CD8-positive, alpha-beta memory T cell (primary cell): ENCODE data around the gene GPR157. TPM values are rescaled to one million over a fixed set of nuclear protein-coding genes. Genes with fewer than 3 reads are reported as not detected.

Experiments used
- CTCF ChIA-PET: fragments of 350-600 bp; sonication (Branson Sonifier 250); formaldehyde crosslinking; loops from one replicate; lab custom pipeline; 2021; ENCODE audit warnings: antibody characterized with exemption; lab: Charles Lee
- POLR2A ChIA-PET: fragments of 350-600 bp; sonication (Branson Sonifier 250); formaldehyde crosslinking; loops from one replicate; lab custom pipeline; 2021; ENCODE audit warnings: antibody characterized with exemption; lab: Charles Lee
- DNase-seq, 5 donors: peaks; one replicate each; pipeline versions ENCODE4 v3.0.0 to v3.0.0-alpha.2; 2020 to 2022; ENCODE audit warnings: mixed read lengths in 1 of 5
- H3K27ac ChIP-seq: one replicate; pipeline ENCODE4 v1.7.0; 2013; ENCODE audit warnings: low read depth, mild to moderate bottlenecking, low read length, moderate library complexity
- H3K27me3 ChIP-seq: 2 replicates; pipeline ENCODE4 v1.7.0; 2013; ENCODE audit warnings: low read length, mild to moderate bottlenecking; ENCODE audit not compliant: insufficient read depth, poor library complexity, severe bottlenecking
- H3K36me3 ChIP-seq: 2 replicates; pipeline ENCODE4 v1.7.0; 2013; ENCODE audit warnings: mild to moderate bottlenecking, low read length, moderate library complexity; ENCODE audit not compliant: insufficient read depth
- H3K4me1 ChIP-seq: 2 replicates; pipeline ENCODE4 v1.7.0; 2013; ENCODE audit warnings: mild to moderate bottlenecking, low read length, moderate library complexity; ENCODE audit not compliant: insufficient read depth
- H3K4me3 ChIP-seq: 2 replicates; pipeline ENCODE4 v1.7.0; 2013; ENCODE audit warnings: mild to moderate bottlenecking, low read length
- H3K9me3 ChIP-seq: 2 replicates; pipeline ENCODE4 v1.7.0; 2013; ENCODE audit warnings: mild to moderate bottlenecking, low read length
- H3K27ac Mint-ChIP-seq, 8 donors: one replicate each; pipeline ENCODE4 v1.8.0; 2020 to 2021; ENCODE audit warnings: mixed read lengths in 8 of 8, mild to moderate bottlenecking in 6 of 8, inconsistent platforms in 3 of 8, moderate library complexity in 3 of 8
- H3K27me3 Mint-ChIP-seq, 2 donors: one replicate each; pipeline ENCODE4 v1.8.0; 2020 to 2021; ENCODE audit warnings: mixed read lengths in 2 of 2, mild to moderate bottlenecking in 1 of 2, moderate library complexity in 1 of 2
- H3K36me3 Mint-ChIP-seq, 3 donors: one replicate each; pipeline ENCODE4 v1.8.0; 2020 to 2021; ENCODE audit warnings: mixed read lengths in 3 of 3, inconsistent platforms in 1 of 3, mild to moderate bottlenecking in 1 of 3
- H3K4me1 Mint-ChIP-seq, 3 donors: one replicate each; pipeline ENCODE4 v1.8.0; 2020 to 2021; ENCODE audit warnings: mixed read lengths in 3 of 3, inconsistent platforms in 1 of 3, mild to moderate bottlenecking in 1 of 3
- H3K4me3 Mint-ChIP-seq, 7 donors: one replicate each; pipeline ENCODE4 v1.8.0; 2020 to 2021; ENCODE audit warnings: mixed read lengths in 7 of 7, mild to moderate bottlenecking in 6 of 7, moderate library complexity in 4 of 7, inconsistent platforms in 2 of 7
- H3K9me3 Mint-ChIP-seq, 5 donors: one replicate each; pipeline ENCODE4 v1.8.0; 2020 to 2022; ENCODE audit warnings: mixed read lengths in 5 of 5, mild to moderate bottlenecking in 3 of 5, moderate library complexity in 2 of 5, inconsistent platforms in 1 of 5
- polyA plus RNA-seq: library from polyadenylated mRNA; unstranded; fragments of 300-500 nt; fragmentation: Illumina TruSeq; gene quantifications from one replicate; pipeline ENCODE4 v1.2.3, GENCODE V29; 2021
- total RNA-seq, 2 experiments: library from RNA; stranded (reverse); gene quantifications; one replicate each; pipeline ENCODE4 v1.2.3, GENCODE V29; 2021

GPR157 gene, protein sequence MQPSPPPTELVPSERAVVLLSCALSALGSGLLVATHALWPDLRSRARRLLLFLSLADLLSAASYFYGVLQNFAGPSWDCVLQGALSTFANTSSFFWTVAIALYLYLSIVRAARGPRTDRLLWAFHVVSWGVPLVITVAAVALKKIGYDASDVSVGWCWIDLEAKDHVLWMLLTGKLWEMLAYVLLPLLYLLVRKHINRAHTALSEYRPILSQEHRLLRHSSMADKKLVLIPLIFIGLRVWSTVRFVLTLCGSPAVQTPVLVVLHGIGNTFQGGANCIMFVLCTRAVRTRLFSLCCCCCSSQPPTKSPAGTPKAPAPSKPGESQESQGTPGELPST
- total RNA-seq (1 to 10 TPM; 3.1 to 4.7 TPM), polyA plus RNA-seq (3.0 TPM)

DNA sequence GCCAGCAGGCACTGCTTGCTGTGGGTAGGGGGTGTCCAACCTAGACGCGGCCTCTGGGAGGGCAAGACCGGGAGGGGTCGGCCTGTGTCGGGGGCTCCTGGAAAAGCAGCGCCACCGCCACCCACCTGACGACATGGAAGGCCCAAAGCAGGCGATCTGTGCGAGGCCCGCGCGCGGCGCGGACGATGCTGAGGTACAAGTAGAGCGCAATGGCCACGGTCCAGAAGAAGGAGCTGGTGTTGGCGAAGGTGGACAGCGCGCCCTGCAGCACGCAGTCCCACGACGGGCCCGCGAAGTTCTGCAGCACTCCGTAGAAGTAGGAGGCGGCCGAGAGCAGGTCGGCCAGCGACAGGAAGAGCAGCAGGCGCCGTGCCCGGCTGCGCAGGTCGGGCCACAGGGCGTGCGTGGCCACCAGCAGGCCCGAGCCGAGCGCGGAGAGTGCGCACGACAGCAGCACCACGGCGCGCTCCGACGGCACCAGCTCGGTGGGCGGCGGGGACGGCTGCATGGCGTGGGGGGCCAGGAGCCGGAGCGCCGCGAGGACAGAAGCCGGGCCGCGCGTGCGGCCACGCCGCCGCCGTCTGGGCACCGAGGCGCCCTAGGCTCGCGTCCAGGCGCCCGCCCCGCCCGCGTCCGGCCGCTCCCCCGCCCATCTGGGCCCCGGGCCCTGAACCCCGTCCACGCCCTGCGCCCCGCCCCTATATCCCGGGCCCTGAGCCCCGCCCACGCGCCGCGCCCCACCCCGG, at the start of gene GPR157:
Gene GPR157 (minus strand): TSS at position 583 of the 746 bp plus-strand sequence. CDS start 75 bp downstream, at position 508.
- H3K4me3 Mint-ChIP-seq: peak within 1 kb of the TSS; percentile 83 to 91 (median 90)
- no peaks in the 10 kb centered on the region for H3K27me3 Mint-ChIP-seq
- Histone ChIP-seq H3K27ac (no peak within 1 kb of the TSS), H3K4me1 (peaks cover 18% of the 10 kb centered on the region), H3K9me3 (no peaks in the 10 kb centered on the region), H3K4me3 (peak within 1 kb of the TSS; percentile 63), H3K27me3 (no peaks in the 10 kb centered on the region), H3K36me3 (no peaks in the 10 kb centered on the region)
- peaks cover 18 to 41% (median 30%) of the 10 kb centered on the region in 3 donors for H3K4me1 Mint-ChIP-seq
- peak; percentile 57 to 87 (median 77) for DNase-seq
- H3K27ac Mint-ChIP-seq: peak within 1 kb of the TSS; percentile 42 to 86 (median 84)
- H3K36me3 Mint-ChIP-seq: peaks cover 0 to 2% (median 0%) of the 10 kb centered on the region in 3 donors
- ChIA-PET POLR2A (interaction anchor here (0.5 kb wide), 2 partner anchors 13 to 309 kb away, joined by 4 read pairs; no protein-coding TSS in a partner anchor), CTCF (interaction anchor here (1.6 to 3.5 kb wide), 2 partner anchors 14 to 19 kb away, joined by 3 to 16 read pairs; no protein-coding TSS in a partner anchor)
- no peaks in the 10 kb centered on the region for H3K9me3 Mint-ChIP-seq

DNA sequence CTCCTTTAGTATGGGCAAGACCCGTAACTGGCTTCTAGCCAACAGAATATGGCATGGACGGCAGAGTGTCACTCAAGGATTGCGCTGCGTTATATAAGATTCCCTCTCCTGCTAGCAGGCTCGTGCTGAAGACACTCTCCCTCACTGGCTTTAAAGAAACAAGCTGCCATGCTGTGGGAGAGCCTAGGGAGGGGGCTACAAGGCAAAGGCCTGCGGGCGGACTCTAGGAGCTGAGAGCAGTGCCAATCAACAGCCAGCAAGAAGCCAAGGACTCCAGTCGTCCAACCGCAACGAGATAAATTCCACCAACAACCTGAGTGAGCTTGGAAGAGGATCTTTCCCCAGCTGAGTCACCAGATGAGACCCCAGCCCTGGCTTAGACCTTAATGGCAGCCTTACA, 45.9 kb upstream of the GPR157 start:
- ChIA-PET POLR2A (no interaction called here), CTCF (no interaction called here)
- no peaks in the 10 kb centered on the region for H3K36me3 ChIP-seq
- H3K4me3 ChIP-seq: no peak overlapping the region
- H3K27me3 ChIP-seq: no peaks in the 10 kb centered on the region
- no peaks in the 10 kb centered on the region for H3K4me1 ChIP-seq
- Mint-ChIP-seq H3K9me3 (no peaks in the 10 kb centered on the region), H3K27me3 (peaks cover 12 to 31% of the 10 kb centered on the region in 2 donors), H3K36me3 (no peaks in the 10 kb centered on the region), H3K4me3 (no peak overlapping the region), H3K4me1 (no peaks in the 10 kb centered on the region), H3K27ac (peak overlapping the region in 1 of 8 donors; percentile 71)
- DNase-seq: no peak
- H3K9me3 ChIP-seq: no peaks in the 10 kb centered on the region
- H3K27ac ChIP-seq: no peak overlapping the region

DNA sequence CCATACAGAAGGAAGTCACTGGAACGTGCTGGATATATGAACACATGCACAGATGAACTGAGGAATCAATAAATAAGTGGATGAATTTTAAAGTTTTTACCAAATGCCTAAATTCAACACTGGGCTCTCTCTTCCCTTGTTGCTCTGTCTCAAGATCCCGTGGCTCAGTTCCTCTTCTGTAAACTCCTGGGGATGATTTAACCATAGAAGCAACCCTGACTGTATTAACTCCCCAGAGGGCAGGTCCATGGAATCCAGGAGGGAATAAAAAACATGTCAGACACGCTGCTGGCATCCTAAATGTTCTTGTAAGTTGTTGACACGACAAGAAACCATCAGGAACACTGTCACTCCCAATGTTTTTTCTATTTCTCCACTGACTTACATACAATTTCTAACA, 45.3 kb upstream of the GPR157 start:
- no peak overlapping the region for H3K27ac Mint-ChIP-seq

DNA sequence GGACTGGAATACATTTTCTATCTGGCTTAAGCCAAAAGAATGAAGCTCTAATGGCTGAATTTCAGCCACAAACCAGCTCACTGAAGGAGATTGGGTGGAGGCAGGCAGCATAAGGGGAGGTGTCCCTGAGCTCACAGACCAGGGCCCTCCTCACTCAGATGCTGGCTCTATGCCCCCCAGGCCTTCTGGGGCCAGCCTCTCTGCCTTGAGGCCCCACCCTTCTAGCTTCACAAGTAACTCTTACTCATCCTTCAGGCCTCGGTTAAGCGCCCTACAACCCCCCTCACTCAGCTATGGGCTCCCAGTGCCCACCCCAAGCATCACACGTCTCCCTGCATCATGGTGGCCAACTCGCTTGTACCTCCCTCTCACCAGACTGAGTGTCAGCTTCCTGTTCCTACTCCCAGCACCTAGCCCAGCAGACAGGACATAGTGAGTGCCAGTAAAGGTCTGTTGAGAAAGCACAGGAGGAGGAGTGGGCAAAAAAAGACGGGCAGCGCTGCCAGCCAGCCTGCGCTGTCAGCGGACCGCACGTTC, 40.8 kb upstream of the GPR157 start:
- POLR2A ChIA-PET: no interaction called here
- peaks cover 6 to 8% of the 10 kb centered on the region in 2 donors for H3K27me3 Mint-ChIP-seq

More for the DNA sequence above, 45.3 kb upstream of the GPR157 start:
- Mint-ChIP-seq H3K27me3 (peaks cover 12 to 28% of the 10 kb centered on the region in 2 donors), H3K4me3 (no peak overlapping the region), H3K4me1 (no peaks in the 10 kb centered on the region), H3K36me3 (no peaks in the 10 kb centered on the region), H3K9me3 (no peaks in the 10 kb centered on the region)
- H3K36me3 ChIP-seq: no peaks in the 10 kb centered on the region
- no peaks in the 10 kb centered on the region for H3K27me3 ChIP-seq
- H3K4me1 ChIP-seq: no peaks in the 10 kb centered on the region
- no peak overlapping the region for H3K27ac ChIP-seq
- ChIA-PET POLR2A (no interaction called here), CTCF (no interaction called here)
- no peak overlapping the region for H3K4me3 ChIP-seq
- H3K9me3 ChIP-seq: no peaks in the 10 kb centered on the region
- no peak for DNase-seq

DNA sequence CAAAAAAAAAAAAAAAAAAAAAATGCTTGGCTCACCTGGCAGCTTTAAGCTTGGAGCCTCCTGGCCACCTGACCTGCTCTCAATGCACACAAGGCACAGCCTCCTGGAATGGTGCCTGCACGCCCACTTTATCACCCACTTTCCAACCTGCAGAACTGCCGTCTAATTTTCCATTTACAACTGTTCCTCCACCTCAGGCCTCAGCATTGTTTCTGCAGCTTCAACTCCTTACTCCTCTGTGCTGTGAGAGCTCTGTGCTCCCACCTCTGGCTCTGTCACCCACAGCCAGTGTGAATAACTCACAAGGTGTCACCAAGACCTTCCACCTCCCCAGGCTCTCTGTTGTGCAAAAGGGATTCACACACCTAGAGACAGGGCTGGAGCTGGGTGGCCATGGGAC, 38.7 kb upstream of the GPR157 start:
- Mint-ChIP-seq H3K4me3 (no peak overlapping the region), H3K27me3 (peaks cover 1 to 7% of the 10 kb centered on the region in 2 donors), H3K4me1 (no peaks in the 10 kb centered on the region), H3K9me3 (no peaks in the 10 kb centered on the region), H3K36me3 (no peaks in the 10 kb centered on the region), H3K27ac (no peak overlapping the region)
- no peaks in the 10 kb centered on the region for H3K9me3 ChIP-seq
- POLR2A ChIA-PET: no interaction called here
- no peaks in the 10 kb centered on the region for H3K4me1 ChIP-seq
- no peak for DNase-seq
- no peaks in the 10 kb centered on the region for H3K27me3 ChIP-seq
- CTCF ChIA-PET: interaction anchor here (0.7 to 1.9 kb wide), 2 partner anchors 13 to 29 kb away, joined by 3 to 5 read pairs; no protein-coding TSS in a partner anchor
- no peak overlapping the region for H3K4me3 ChIP-seq
- H3K27ac ChIP-seq: no peak overlapping the region
- H3K36me3 ChIP-seq: no peaks in the 10 kb centered on the region

More for the DNA sequence above, 40.8 kb upstream of the GPR157 start:
- Histone ChIP-seq H3K36me3 (no peaks in the 10 kb centered on the region), H3K4me3 (no peak overlapping the region), H3K4me1 (no peaks in the 10 kb centered on the region), H3K27me3 (no peaks in the 10 kb centered on the region), H3K27ac (no peak overlapping the region), H3K9me3 (no peaks in the 10 kb centered on the region)
- Mint-ChIP-seq H3K4me3 (no peak overlapping the region), H3K27ac (peak overlapping the region in 1 of 8 donors; percentile 29), H3K36me3 (no peaks in the 10 kb centered on the region), H3K9me3 (no peaks in the 10 kb centered on the region), H3K4me1 (no peaks in the 10 kb centered on the region)
- DNase-seq: no peak
- CTCF ChIA-PET: interaction anchor here (1.0 to 1.5 kb wide), 2 partner anchors 11 kb away, joined by 3 to 5 read pairs; no protein-coding TSS in a partner anchor

DNA sequence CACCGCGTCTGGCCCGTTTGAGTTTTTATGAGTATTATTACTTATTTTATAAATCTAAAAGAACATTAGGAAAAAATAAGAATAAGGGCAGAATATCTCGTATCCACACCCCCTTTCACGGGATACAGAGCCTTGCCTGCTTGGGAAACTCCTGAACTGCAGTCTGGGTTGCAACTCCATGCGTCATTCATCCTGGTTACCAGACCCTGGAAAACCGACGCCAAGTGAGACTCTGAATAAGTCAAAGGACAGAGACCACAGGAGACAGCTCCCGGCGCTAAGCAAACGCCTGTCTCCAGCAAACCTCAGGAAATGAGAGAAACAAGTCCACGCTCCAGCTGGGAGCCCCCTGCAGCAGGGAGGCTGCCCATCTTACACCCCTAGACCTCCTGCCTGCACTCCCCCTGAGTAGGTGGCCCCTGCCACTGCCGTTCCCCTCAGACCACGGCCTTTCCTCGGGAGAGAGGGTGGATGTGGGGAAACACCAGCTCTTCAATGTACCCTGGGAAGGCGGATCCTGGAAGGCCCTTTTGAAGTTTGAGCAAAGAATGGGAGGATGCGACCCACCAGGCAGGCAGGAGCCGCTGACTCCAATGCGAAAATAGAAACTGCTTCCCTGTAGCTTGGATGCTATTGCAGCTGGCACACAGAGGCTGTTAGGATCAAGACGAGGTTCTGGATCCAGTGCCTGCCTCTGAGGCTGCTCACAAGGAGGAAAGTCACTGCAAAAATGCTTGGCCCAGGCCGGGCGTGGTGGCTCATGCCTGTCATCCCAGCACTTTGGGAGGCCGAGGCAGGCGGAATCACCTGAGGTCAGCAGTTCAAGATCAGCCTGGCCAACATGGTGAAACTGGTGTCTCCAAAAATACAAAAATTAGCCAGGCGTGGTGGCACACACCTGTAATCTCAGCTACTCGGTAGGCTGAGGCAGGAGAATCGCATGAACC, 37.7 kb upstream of the GPR157 start:
- H3K4me3 ChIP-seq: no peak overlapping the region
- H3K9me3 Mint-ChIP-seq: no peaks in the 10 kb centered on the region
- POLR2A ChIA-PET: interaction anchor here (0.6 kb wide), 1 partner anchor 246 kb away, joined by 3 read pairs; no protein-coding TSS in a partner anchor
- peak overlapping the region in 1 of 8 donors; percentile 59 for H3K27ac Mint-ChIP-seq
- no peaks in the 10 kb centered on the region for H3K9me3 ChIP-seq
- H3K36me3 Mint-ChIP-seq: no peaks in the 10 kb centered on the region
- CTCF ChIA-PET: interaction anchor here (1.9 kb wide), 1 partner anchor 14 kb away, joined by 5 read pairs; no protein-coding TSS in a partner anchor
- H3K27ac ChIP-seq: no peak overlapping the region
- H3K4me1 Mint-ChIP-seq: no peaks in the 10 kb centered on the region
- no peaks in the 10 kb centered on the region for H3K4me1 ChIP-seq
- H3K4me3 Mint-ChIP-seq: no peak overlapping the region
- no peaks in the 10 kb centered on the region for H3K27me3 ChIP-seq
- no peak for DNase-seq
- H3K36me3 ChIP-seq: no peaks in the 10 kb centered on the region
- peaks cover 0 to 4% of the 10 kb centered on the region in 2 donors for H3K27me3 Mint-ChIP-seq

DNA sequence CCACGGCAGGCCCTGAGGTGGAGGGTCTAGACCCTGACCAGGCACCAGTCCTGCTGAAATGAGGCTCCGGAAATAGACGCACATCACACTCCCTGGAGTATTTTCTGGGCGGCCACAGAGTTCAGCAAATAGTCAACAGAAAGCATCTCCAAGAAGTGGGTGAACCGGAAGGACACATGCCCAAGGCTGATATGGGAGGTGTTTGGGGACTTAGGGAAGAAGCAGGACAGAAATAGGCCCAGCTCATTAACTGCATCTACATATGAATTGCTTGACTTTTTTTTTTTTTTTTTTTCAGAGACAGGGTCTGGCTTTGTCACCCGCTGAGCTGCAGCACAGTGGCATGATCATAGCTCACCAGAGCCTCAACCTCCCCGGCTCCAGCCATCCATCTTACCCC, 36.5 kb upstream of the GPR157 start:
- Histone ChIP-seq H3K27ac (no peak overlapping the region), H3K4me1 (no peaks in the 10 kb centered on the region), H3K9me3 (no peaks in the 10 kb centered on the region), H3K27me3 (no peaks in the 10 kb centered on the region), H3K36me3 (no peaks in the 10 kb centered on the region), H3K4me3 (no peak overlapping the region)
- no peaks in the 10 kb centered on the region for H3K36me3 Mint-ChIP-seq
- ChIA-PET POLR2A (no interaction called here), CTCF (no interaction called here)
- DNase-seq: no peak
- no peak overlapping the region for H3K4me3 Mint-ChIP-seq
- H3K9me3 Mint-ChIP-seq: no peaks in the 10 kb centered on the region
- H3K27me3 Mint-ChIP-seq: peaks cover 0 to 2% of the 10 kb centered on the region in 2 donors
- no peaks in the 10 kb centered on the region for H3K4me1 Mint-ChIP-seq
- no peak overlapping the region for H3K27ac Mint-ChIP-seq
